BE2C (cell line): ENCODE results near the gene IBTK.

Experiments used
- DNase-seq: peaks from one replicate; pipeline ENCODE4 v3.0.0-alpha.2; 2020
- H3K27me3 ChIP-seq: fragments of 250-450 bp; sonication (Bioruptor Pico); 2 replicates; pipeline ENCODE4 v1.5.1; 2020; ENCODE audit warnings: mild to moderate bottlenecking
- H3K36me3 ChIP-seq: fragments of 250-450 bp; sonication (Bioruptor Pico); 2 replicates; pipeline ENCODE4 v1.5.1; 2020; ENCODE audit warnings: mild to moderate bottlenecking
- H3K4me1 ChIP-seq: fragments of 250-450 bp; sonication (Bioruptor Pico); 2 replicates; pipeline ENCODE4 v1.5.1; 2020
- H3K4me3 ChIP-seq: 2 replicates; pipeline ENCODE4 v1.5.1; 2011; ENCODE audit warnings: low read depth, low read length
- H3K9me3 ChIP-seq: fragments of 250-450 bp; sonication (Bioruptor Pico); 2 replicates; pipeline ENCODE4 v1.5.1; 2020
- TF ChIP-seq, protein P1 (sequence below): IDR thresholded peaks from 2 replicates; pipeline ENCODE4 v1.5.1; 2012; ENCODE audit warnings: mild to moderate bottlenecking, low read depth, low read length

Gene IBTK

DNA sequence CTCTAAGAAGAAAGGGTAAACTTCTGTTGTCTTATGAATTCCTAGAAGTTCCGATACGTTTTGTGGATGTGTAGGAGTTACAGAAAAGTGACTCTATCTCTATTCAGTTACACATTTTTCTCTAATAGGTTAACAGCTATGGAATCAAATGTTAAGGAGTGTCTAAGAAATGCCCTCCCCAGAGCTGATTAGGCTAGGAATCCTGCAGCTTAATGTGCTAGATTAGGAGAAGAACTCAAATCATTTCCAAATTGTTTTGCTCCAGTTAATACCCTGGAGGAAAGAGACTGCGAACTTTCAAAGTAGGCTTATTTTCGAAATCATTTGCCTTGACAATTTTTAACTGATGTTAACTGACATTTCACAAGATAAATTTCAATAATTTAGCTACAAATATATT lies 51.9 kb downstream of the IBTK start:
- Histone ChIP-seq H3K4me3 (no peak overlapping the region), H3K4me1 (no peaks in the 10 kb centered on the region; the same call in 1 of the 2 replicates), H3K27me3 (no peaks in the 10 kb centered on the region), H3K36me3 (peaks cover 79% of the 10 kb centered on the region), H3K9me3 (no peaks in the 10 kb centered on the region)
- no peak for DNase-seq
- TF ChIP-seq, protein P1, sequence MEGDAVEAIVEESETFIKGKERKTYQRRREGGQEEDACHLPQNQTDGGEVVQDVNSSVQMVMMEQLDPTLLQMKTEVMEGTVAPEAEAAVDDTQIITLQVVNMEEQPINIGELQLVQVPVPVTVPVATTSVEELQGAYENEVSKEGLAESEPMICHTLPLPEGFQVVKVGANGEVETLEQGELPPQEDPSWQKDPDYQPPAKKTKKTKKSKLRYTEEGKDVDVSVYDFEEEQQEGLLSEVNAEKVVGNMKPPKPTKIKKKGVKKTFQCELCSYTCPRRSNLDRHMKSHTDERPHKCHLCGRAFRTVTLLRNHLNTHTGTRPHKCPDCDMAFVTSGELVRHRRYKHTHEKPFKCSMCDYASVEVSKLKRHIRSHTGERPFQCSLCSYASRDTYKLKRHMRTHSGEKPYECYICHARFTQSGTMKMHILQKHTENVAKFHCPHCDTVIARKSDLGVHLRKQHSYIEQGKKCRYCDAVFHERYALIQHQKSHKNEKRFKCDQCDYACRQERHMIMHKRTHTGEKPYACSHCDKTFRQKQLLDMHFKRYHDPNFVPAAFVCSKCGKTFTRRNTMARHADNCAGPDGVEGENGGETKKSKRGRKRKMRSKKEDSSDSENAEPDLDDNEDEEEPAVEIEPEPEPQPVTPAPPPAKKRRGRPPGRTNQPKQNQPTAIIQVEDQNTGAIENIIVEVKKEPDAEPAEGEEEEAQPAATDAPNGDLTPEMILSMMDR: no peak

DNA sequence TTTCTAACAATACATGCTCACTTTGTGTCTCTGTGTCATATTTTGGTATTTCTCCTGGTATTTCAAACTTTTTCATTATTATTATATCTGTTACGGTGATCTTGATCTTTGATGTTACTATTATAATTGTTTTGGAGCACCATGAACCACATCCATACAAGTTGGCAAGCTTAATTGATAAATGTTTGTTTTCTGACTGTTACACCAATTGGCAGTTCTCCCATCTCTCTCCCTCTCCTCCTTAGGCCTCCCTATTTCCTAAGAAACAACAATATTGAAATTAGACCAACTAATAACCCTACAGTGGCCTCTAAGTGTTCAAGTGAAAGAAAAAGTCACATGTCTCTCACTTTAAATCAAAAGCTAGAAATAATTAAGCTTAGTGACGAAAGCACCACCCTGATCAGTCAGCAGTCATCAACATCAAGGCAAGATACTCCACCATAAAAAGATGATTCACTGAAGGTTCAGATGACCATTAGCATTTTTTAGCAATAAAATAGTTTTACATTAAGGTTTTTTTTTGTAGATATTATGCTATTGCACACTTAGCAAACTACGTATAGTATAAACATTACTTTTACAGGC lies 61.5 kb downstream of the IBTK start:
- H3K27me3 ChIP-seq: no peaks in the 10 kb centered on the region
- no peaks in the 10 kb centered on the region for H3K9me3 ChIP-seq
- H3K4me1 ChIP-seq: peaks cover 3% of the 10 kb centered on the region; the same call in 1 of the 2 replicates
- DNase-seq: no peak
- no peak overlapping the region for H3K4me3 ChIP-seq
- peaks cover 36% of the 10 kb centered on the region for H3K36me3 ChIP-seq
- TF ChIP-seq, protein P1: no peak

DNA sequence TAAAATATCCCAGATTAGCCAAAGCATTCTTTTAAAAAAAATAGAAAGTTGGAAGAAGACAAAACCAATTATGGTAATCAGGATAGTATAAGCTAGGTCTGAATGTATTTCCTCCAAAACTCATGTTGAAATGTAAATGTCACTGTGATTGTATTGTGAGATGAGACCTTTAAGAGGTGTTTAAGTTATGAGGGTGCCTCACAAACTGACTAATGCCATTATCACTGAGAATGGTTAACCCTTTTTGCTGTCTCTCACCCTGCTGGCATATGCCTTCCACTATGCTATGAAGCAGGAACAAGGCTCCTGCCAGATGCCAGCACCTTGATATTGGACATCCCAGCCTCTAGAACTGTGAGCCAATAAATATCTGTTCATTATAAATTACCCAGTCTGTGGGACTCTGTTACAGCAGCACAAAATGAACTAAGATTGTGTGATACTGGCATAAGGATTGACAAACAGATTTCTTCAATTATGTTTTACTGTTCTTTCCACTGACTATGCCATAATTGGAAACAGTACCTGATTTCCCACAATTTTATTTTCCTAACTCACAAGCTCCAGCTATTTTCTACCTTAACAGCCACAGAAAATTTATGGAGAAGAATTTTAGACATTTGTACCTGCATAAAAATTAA lies 63.8 kb downstream of the IBTK start:
- Histone ChIP-seq H3K9me3 (no peaks in the 10 kb centered on the region), H3K4me1 (peaks cover 3% of the 10 kb centered on the region; the same call in 1 of the 2 replicates), H3K4me3 (no peak overlapping the region), H3K36me3 (peaks cover 36% of the 10 kb centered on the region), H3K27me3 (no peaks in the 10 kb centered on the region)
- TF ChIP-seq, protein P1: no peak
- DNase-seq: peak; percentile 27

DNA sequence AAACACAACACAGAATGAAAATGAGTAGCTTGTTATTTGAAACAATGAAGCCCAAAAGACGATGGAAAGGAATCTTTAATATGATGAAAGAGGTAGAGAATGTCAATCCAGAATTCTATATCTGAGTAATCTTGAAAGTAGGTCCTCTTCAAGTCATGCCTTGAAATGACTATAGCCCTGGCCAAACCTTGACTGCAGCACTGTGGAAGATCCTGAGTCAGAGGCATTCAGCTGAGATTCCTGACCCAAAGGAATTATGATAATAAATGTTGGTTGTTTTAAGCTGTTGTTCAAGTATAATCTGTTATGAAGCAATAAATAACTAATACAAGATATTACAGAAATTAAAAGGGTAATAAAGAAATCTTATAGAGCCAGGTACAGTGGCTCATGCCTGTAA lies 64.8 kb downstream of the IBTK start:
- Histone ChIP-seq H3K4me3 (no peak overlapping the region), H3K9me3 (no peaks in the 10 kb centered on the region), H3K4me1 (peaks cover 3% of the 10 kb centered on the region; the same call in 1 of the 2 replicates), H3K27me3 (no peaks in the 10 kb centered on the region), H3K36me3 (peaks cover 36% of the 10 kb centered on the region)
- TF ChIP-seq, protein P1: no peak
- DNase-seq: no peak

DNA sequence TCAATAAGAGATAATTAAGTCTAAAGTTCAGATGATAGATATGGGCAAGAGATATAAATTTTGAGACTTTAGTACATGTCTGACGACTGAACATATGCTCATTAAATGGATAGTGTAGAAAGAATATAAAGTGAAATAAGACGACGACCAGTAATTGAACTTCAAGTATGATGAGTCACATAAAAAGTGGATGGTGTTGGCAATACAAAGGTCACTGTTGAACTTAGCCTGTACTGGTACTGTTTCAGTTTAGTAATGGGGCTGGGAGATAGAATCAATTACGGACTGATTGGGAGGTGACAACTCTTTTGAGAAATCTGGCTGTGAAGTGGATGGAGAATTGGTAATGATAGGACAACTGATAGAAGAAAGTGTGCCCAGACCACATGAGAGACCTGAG lies 68.1 kb downstream of the IBTK start:
- no peak for DNase-seq
- Histone ChIP-seq H3K9me3 (no peaks in the 10 kb centered on the region), H3K4me3 (no peak overlapping the region), H3K27me3 (no peaks in the 10 kb centered on the region), H3K4me1 (peaks cover 5% of the 10 kb centered on the region; the same call in 1 of the 2 replicates), H3K36me3 (peaks cover 38% of the 10 kb centered on the region)
- TF ChIP-seq, protein P1: no peak

DNA sequence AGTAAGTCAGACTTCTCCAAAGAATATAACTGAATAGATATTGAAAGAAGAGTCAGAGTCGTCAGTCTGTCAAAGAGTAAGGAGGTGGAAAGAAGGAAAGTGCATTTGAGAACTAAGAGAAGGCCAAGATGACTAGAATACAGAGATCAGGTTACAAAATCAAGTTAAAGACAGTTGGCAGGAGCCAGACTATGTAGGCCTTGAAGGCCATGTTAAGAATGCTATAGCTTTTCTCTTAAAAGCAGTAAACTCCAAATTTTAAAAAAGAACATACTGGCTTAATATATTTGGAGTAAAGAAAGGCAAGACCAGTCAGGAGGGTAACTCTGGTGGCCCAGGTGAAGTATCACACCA lies 68.8 kb downstream of the IBTK start:
- Histone ChIP-seq H3K4me1 (peaks cover 10% of the 10 kb centered on the region; the same call in 1 of the 2 replicates), H3K9me3 (no peaks in the 10 kb centered on the region), H3K27me3 (no peaks in the 10 kb centered on the region), H3K36me3 (peaks cover 37% of the 10 kb centered on the region), H3K4me3 (no peak overlapping the region)
- no peak for DNase-seq
- TF ChIP-seq, protein P1: no peak
